HG03432 (cell line): Measurements from ENCODE around the gene PSMA2.
"Not testable (repeated sequence)": the region's sequence is repeated elsewhere in the genome, so short reads cannot be mapped to it uniquely, and the experiment has no call there.

ENCODE experiments used
- ATAC-seq: cut with Tn5 transposase; IDR thresholded peaks from one replicate; pipeline ENCODE4 v1.9.1; 2021; ENCODE audit warnings: mild to moderate bottlenecking, moderate library complexity; ENCODE audit not compliant: unreplicated experiment

The PSMA2 gene

GRCh38 chr7:42907316-42907715 lies 24.7 kb downstream of the PSMA2 start:
- no peak for ATAC-seq

GRCh38 chr7:42906181-42906580 lies 25.8 kb downstream of the PSMA2 start:
- ATAC-seq: no peak

GRCh38 chr7:42902331-42902730 lies 29.6 kb downstream of the PSMA2 start:
- no peak for ATAC-seq

GRCh38 chr7:42900842-42901241 lies 31.1 kb downstream of the PSMA2 start:
- no peak for ATAC-seq

GRCh38 chr7:42893346-42894240 lies 38.4 kb downstream of the PSMA2 start:
- no peak for ATAC-seq

- no peak for ATAC-seq
Observed at GRCh38 chr7:42886893-42887505, 45.0 kb downstream of the PSMA2 start.

GRCh38 chr7:42886129-42886528 lies 45.8 kb downstream of the PSMA2 start:
- ATAC-seq: no peak

- not testable (repeated sequence) for ATAC-seq
Observed at GRCh38 chr7:42885183-42885582, 46.8 kb downstream of the PSMA2 start.

- peak; percentile 35 for ATAC-seq
Observed at GRCh38 chr7:42883950-42884349, 48.0 kb downstream of the PSMA2 start.

- ATAC-seq: no peak
Observed at GRCh38 chr7:42880392-42880791, 51.6 kb downstream of the PSMA2 start.

GRCh38 chr7:42878303-42878702 lies 53.7 kb downstream of the PSMA2 start:
- no peak for ATAC-seq

GRCh38 chr7:42877862-42878261 lies 54.1 kb downstream of the PSMA2 start:
- ATAC-seq: no peak

GRCh38 chr7:42876182-42877068 lies 55.5 kb downstream of the PSMA2 start:
- ATAC-seq: peak; percentile 89

GRCh38 chr7:42869131-42870020 lies 62.6 kb downstream of the PSMA2 start:
- ATAC-seq: peak; percentile 98

- no peak for ATAC-seq
Observed at GRCh38 chr7:42868480-42868879, 63.5 kb downstream of the PSMA2 start.
